Pons (tissue), 1 donor: ENCODE results near the gene LRRC4C.
"Not testable (repeated sequence)": the region's sequence is repeated elsewhere in the genome, so short reads cannot be mapped to it uniquely, and the experiment has no call there.

Source experiments
- DNase-seq: peaks from one replicate; pipeline ENCODE4 v3.0.0-alpha.2; 2016; ENCODE audit warnings: low spot score

LRRC4C gene

DNA sequence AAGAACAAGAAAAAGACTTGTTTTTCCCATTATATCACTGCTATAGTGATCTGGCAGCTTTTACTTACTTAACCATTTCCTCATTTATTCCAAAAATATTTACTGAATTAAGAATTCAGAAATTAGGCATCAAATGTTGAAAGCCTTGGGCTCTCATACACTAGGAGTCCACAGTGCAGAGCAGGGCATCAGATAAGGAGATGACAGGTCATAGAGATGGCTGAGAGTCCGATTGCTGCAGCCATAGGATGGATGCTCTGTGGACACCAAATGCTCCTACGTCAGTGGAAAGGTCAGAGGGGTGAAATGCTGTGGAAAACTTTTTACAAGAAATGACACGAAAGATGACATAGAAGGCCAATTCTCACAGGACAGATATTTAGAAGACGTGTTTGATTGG is 771.1 kb downstream of the LRRC4C start:
- no peak for DNase-seq

DNA sequence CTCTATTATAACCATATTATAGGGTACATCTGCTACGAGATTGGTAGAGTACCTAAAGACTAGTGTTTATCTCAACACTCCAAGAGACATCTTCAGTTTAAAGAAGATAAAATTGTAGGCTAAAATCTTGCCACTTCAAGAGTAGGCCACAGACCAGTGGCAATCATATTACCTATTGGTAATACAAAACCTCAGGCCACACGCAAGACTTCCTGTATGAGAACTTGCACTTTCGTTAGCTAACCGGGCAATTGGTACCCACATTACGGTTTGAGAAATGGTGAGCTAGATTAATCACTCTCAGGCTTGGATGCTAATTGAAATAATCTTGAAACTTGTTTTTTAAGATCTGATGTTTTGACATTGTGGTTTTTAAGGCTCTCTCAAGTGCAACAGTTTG is 772.7 kb downstream of the LRRC4C start:
- DNase-seq: no peak

DNA sequence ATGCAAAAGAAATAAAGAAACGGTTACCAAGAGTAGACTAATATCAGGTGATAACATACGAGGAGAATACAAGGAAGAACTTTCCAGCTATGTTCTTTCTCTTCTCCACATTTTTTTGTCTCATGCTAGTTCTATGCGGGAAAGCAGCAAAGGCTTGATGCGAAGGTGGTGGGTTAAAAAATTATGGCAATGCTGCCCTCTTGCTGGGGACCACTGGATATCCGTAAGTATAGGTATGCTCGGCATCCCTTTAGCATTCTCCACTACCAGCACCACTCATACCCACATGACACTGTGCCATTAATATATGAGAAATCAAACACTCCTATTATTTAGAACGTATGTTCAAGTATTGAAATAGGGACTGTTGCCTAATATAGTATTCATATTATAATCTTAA is 776.4 kb downstream of the LRRC4C start:
- DNase-seq: no peak

DNA sequence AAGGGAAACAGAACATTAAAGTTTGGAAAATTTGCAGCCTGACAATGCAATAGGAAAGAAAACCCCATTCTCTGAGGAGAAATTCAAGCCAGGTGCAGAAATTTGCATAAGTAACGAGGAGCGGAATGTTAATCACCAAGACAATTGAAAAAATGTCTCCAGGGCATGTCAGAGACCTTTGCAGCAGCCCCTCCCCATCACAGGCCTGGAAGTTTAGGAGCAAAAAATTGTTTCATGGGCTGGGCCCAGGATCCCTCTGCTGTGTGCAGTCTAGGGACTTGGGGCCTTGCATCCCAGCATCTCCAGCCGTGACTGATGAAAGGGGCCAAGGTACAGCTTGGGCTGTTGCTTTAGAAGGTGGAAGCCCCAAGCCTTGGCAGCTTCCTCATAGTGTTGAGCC is 780.2 kb downstream of the LRRC4C start:
- DNase-seq: no peak

DNA sequence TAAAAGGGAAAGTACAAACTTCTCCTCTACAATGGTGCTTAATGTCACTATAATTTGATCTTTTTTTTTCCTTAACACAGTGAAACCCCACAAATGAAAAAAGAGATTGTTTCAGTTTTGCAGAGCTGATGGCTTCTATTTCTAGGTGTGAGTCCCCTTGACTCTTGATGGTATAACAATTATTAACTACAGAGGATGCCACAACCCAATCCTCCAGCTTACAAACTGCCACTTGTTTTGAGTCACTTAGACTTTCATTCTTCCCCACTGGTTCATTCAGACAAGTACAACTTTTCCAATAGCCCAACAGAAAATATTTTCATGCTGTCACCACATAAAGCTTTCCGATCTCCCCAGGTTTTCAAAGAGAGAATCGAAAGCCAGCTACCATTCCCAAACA is 812.2 kb downstream of the LRRC4C start:
- no peak for DNase-seq

DNA sequence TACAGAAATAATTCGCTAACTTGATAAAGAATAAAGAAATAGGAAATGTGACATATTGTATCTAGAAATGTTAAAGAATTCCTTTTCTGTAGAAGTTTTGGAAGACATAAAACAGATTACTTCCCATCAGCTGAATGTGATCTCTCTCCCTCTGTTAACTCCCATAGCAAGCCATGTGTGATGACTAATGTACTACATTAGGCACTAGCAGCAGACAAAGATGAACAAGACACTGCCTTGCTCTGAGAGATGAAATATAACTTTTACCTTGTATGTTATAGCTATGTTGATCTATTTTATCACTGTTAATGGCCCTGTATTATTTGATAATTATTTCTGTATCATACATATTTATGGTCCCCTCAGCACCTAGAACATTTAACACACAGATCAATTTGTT is 817.2 kb downstream of the LRRC4C start:
- no peak for DNase-seq

DNA sequence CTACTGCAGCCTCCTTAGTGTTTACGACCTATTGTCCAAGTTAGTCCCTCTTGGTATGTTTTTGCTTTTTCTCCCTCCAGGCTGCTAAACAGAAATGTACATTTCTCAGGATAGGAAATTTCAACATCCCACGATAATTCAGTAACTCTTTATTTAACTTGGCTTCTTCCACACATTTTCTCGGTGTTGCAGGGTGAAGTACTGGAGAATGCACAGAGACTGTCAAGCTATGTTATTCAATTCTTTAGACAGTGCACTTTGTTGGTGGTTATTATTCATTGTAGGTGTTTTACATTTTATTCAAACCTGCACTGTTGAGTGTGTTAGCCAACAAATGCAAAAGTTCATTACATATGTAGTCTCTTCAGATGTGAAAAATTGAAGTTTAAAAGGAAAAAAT is 839.8 kb downstream of the LRRC4C start:
- DNase-seq: no peak

DNA sequence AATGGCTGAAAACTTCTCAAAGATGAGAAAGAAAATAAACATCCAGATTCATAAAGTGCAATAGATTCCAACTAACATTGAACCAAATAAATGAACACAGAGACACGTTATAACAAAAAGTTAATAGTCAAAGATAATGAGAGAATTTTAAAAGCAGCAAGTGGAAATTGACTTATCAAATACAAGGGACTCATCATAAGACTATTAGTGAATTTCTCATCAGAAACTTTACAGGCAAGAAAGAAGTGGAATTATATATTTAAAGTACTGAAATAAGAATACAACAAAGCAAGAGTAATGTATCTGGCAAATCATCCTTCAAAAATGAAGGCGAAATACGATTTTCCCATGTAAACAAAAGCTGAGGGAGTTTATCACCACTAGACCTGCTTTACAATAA is 852.7 kb downstream of the LRRC4C start:
- DNase-seq: no peak

DNA sequence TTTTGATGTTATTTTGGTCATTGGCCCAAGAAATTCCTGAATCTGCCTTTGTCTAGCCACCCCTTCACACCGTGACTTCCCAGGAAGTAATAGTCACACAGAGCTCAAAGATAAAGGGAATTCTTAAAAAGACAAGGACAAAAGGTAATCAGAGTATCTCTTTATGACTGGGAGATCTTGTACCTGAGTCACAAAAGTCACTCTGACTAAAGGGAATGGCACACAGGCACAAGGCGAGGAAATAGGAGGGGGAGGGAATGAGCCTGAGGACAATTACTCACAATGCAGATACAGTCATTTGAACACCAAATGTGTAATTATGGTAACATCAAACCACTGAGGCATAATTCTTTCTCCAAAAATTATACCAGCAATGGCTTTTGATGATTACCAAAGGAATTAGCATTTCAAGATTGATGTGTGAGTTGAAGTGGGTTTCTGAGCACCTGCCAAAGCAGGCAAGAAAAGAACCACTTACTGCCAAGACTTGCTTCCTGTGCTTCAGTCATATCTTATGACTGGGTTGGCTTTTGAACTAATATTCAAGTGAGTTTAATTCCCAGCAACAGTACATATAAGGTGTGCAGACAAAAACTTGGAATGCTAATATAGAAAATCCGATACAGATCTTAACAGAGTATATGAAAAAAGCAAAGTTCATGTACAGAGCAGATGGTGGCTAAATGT is 856.4 kb downstream of the LRRC4C start:
- no peak for DNase-seq

DNA sequence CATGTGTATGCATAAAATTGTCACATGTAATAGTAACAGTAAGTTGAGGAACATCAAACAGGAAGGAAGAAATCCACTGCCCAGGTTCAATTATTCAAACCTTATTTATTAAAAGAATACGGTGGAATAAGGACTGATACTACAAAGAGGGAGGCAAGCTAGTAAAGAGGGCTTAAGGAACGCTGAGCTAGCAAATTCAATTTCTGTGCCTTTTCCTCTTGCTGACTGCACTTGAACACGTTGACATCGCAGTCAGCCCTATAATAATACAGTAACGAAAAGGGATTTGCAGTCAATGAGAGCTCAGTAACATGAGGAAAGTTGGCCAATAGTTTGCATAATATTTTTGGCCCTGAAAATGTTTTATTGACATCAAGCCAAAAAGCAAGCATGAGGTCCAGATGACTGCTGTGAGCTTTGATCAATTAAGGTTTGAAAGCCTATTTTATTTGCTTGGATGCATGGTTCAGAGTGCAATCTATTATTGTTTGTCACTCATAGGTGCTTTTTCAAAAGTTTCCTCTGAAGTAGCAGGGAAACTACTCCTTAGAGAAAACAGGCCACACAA is 861.8 kb downstream of the LRRC4C start:
- no peak for DNase-seq

DNA sequence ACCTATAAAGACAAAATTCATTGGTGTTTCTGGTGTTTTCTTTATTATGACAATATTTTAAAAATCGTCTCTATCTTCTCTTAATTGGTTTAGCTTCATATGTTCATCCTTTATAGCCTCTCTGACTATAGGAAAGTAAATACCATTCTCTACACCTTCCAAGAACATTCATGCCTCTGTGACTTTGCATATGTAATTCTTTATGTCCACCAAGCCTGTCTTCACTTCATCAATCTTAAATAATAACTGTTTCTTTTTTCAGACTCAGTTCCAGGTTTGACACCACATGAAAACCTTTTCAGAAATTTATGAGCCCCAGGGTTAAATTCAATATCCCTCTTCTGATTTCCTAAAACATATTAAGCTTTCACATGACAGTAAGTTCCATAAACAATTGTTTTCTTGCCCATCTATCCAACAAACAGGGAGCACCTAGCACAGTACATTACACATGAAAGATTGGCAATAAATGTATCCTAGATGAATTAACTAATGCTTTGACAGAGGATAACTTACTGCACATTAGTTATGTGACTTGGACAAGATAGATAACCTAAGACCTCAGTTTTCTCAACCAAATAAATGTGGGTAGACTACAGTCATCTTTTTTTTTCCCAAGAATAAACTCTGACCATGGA is 886.1 kb downstream of the LRRC4C start:
- DNase-seq: no peak

DNA sequence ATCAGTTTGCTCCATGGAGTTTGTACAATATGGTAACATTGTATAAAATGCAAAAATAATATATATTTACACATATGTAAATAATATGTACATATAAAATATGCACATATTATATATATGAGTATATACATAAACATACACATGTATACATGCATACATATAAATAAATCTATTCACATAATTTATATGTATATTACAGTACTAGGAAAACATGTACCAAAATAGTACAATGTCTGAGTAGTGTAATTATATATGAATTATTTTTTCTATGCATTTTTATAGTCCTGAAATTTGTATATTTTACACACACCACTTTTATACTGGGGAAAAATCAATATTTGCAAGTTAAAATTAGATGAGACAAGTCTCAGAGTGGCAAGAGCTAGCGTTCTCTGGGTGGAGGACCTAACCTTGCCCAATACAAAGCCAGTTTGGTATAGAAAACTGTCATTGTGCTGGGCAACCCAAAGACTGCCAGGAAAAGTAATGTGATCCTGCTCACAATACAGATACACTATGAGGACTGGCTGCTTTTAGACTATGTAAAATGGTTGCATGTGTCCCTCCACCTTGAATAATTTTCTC is 889.4 kb downstream of the LRRC4C start:
- DNase-seq: no peak

DNA sequence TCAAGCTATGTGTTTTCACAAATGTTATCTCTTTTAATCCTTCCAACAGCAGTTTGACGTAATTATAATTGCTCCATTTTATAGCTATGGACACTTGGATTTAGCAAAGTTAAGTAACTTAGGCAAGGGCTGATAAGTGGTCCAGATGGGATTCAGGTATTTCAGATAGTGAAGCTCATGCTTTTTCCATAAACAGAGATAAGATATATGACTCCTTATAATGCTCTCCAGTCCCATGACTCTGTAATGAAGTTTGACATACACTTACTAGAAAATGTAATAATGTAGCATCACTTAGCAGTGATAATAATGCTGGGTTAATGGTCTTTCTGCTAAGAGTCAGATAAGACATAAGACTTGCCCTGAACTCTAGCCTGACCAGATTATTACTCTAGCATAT is 892.1 kb downstream of the LRRC4C start:
- DNase-seq: no peak

DNA sequence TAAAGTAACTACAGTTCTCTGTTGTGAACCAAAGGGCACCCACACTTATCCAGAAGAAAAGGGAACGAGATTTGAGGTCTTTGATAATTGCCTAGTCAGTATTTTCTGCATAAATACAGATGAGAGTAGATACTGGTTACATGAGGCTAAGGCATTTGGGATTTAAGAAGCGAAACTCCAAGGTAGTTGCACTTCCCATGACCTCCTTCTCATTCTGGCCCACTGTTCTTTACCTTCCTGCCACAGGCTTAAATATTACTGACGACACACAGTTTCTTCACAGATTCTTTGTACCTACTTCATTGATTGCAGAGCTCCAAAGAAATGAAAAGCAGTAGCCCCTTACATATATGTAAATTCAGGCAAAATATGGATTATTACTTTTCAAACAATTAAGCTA is 915.3 kb downstream of the LRRC4C start:
- no peak for DNase-seq

DNA sequence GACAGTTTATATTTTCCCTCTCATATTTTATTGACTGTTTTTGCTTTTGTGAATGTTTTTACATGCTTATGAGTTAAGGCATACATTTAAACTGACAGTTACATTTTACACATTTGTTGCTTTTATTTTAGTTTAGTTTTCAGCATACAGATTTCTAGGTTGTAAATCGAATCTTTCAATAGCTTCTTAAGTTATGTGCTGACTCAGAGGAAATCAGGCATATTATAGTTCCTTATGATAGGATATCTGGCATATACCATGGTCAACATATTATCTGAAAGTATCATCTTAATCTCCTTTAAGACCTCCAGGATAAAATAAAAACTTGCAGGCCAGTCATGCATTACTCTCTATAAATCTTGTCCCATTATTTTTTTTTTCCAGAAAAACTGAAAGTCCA is 916.6 kb downstream of the LRRC4C start:
- DNase-seq: no peak

DNA sequence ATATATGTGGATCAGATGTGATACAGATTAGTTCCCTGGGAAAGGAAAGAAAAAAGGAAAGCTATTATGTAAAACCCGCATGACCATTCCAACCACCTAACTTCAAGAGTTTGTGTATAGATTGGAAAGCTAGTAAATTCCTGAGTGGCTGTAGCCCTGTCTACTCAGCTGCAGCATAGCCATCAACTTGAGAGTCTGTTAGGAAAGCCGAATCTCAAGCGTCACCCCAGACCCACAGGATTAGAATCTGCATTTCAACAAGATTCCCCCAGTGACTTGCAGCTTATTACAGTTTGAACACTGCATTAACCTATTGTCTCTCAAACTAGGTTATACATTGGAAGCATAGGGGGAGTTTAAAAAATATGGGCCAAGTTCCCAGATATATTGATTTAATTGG is 921.7 kb downstream of the LRRC4C start:
- DNase-seq: no peak

DNA sequence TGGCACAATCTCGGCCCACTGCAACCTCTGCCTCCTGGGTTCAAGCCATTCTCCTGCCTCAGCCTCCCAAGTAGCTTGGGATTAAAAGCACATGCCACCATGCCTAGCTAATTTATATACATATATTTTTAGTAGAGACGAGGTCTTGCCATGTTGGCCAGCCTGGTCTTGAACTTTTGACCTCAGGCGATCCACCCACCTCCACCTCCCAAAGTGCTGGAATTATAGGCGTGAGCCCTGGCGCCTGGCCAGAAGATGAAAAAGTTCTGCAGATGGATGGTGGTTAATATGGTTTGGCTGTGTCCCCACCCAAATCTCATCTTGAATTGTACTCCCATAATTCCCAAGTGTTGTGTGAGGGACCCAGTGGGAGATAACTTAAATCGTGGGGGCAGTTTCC is 937.4 kb downstream of the LRRC4C start:
- DNase-seq: not testable (repeated sequence)

DNA sequence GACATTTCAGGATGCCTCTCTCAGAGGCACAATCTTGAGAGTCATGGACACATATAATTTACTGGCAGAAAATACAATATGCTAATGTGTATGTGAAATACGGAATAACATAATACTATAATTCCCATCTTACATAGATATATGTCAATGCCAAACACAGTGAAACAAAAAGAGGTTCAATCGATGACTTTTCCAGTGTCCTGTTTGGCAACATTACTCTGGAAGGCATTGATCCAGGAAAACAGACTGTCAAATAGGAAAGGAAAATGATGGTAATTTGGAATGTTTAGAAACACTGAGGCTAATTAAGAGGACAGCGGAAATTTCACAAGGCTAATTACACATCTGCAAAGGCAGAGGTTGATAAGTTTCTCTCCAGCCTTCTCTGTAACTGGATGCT is 942.3 kb downstream of the LRRC4C start:
- no peak for DNase-seq

DNA sequence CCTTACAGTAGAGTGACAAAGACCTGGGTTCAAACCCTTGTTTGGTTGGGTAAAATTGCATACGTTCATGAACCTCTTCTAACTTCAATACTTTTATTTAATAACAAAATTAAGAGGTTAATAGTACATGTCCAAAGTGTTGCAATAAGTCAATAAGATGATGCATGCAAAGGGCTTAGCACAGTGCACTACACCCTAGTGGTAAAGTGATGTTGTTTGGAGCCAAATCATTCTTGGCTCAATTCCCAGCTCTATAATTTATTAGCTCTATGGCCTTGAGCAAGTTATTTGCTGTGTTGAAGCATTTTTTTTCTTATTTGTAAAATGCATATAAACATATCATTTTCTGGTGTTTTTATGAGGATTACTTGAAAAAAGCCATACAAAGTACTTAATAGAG is 945.3 kb downstream of the LRRC4C start:
- no peak for DNase-seq

DNA sequence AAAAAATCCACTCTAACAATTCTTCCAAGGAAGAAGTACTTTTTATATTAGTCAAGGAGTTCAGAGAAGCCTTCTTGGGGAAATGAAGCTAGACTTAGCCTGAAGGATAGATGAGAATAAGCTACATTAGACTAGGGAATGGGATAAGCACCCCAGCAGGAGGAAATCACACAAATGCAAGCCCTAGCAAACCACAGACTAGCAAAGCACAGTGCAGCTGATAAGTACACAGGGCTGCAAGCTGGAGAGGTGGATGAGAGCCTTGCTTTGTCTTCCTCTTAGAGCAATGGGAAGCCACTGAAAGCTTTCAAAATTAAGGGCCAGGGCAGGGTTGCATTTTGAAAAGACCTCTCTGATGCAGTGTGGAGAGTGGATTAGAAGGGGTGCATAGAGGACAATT is 946.2 kb downstream of the LRRC4C start:
- DNase-seq: no peak

DNA sequence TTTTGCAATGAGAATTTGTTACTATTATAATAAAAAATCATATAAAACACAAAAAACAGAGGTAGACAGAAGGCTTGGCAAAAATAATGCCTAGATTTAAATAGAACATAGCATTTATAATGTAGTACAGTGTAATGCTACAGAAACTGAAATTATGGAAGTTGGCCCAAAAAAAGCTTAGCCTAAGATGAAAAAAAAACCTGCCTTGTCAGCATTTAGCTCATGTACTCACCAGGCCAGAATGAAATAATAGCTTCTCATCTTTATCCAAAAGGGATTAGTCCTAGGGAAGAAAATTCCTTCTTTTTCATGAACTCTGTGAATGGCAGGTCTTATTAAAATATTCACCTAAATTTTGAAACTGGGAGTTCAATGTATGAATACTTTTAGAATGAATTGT is 951.1 kb downstream of the LRRC4C start:
- DNase-seq: no peak

DNA sequence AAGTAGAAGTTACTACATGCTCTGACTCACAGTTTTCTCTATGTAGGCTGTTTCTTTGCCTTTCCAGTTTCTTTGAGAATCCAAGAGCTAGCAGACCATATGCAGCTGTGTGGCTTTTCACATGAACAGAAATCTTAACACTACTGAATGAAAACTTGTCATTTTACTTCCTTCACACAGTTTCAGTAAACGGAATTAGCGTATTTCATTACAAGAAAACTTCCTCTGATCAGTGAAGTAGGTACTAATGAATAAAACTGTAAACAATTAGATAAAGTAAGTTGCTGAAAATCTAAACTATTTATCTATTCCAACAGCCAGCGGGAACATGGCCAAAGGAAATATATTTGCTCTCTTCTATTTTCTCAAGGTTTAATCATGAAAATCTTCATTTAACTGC is 953.2 kb downstream of the LRRC4C start:
- no peak for DNase-seq

DNA sequence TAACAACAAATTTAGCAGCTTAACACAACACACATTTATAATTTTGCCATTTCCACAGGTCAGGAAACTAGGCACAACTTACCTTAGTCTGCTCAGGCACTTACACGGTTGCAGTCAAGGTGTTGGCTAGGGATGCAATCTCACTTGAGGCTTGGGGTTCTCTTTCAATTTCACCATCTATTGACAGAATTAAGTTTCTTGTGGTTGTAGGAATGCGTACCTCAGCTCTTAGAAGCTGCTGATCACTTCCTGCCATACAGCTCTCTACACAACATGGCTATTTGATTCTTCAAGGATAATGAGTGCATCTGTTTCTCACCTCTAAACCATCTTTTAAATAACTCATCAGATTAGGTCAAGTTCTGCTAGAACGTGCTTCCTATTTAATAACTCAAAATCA is 968.1 kb downstream of the LRRC4C start:
- no peak for DNase-seq

DNA sequence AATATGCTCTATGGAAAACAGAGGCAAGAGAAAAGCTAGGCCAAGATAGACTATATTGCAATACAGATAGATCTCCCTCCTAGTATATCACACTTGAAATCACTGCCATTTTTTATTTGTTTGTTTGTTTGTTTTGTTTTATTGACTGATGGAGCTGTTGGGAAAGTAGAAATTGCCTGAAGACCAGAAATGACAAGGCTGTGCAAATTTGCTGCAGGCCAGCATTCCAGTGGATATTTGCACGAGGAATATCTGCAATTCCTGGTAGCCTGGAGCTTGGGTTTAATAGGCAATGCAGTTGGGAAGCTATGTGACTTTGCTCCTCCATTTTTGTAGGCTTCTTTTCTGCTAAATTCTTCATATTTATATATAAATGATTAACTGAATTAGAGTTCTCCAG is 991.7 kb downstream of the LRRC4C start:
- no peak for DNase-seq
